Stomach (tissue), 9 donors: ENCODE results near the gene EXOC2. TPM values are rescaled to one million over a fixed set of nuclear protein-coding genes. Genes with fewer than 3 reads are reported as not detected.

Experiments used
- DNase-seq, 2 donors: peaks; one replicate each; pipeline versions ENCODE4 v3.0.0 to v3.0.0-alpha.2; 2013 to 2019
- H3K27ac ChIP-seq, 5 donors: fragments of 200-600 bp in 4 of 5; sonication (generic) in 4 of 5; one replicate each; pipeline ENCODE4 v1.5.1; 2013 to 2019; ENCODE audit warnings: mild to moderate bottlenecking in 1 of 5, moderate library complexity in 1 of 5
- H3K27me3 ChIP-seq, 3 donors: fragments of 200-600 bp; sonication (generic); one replicate each; pipeline ENCODE4 v1.5.1; 2017 to 2019; ENCODE audit warnings: mixed run types in 1 of 3
- H3K36me3 ChIP-seq, 4 donors: fragments of 200-600 bp; sonication (generic); 1 replicate in 3 of 4; 2 replicates in 1 of 4; pipeline ENCODE4 v1.5.1; 2016 to 2019
- H3K4me1 ChIP-seq, 4 donors: fragments of 200-600 bp; sonication (generic); one replicate each; pipeline ENCODE4 v1.5.1; 2016 to 2019
- H3K4me3 ChIP-seq, 4 donors: fragments of 200-600 bp; sonication (generic) in 3 of 4; one replicate each; pipeline ENCODE4 v1.5.1; 2016 to 2019; ENCODE audit warnings: mild to moderate bottlenecking in 1 of 4
- H3K9me3 ChIP-seq, 4 donors: fragments of 200-600 bp; sonication (generic); one replicate each; pipeline ENCODE4 v1.5.1; 2016 to 2019
- CTCF ChIP-seq, 7 experiments: fragments of 450-650 bp in 4 of 7; fragments of 200-600 bp in 3 of 7; sonication (generic) in 3 of 7; IDR thresholded peaks; one replicate each; pipeline ENCODE4 v1.5.1; 2016 to 2019; ENCODE audit warnings: antibody characterized with exemption in 7 of 7, control low read depth in 2 of 7, mild to moderate bottlenecking in 1 of 7
- EP300 ChIP-seq: sonication (generic); formaldehyde crosslinking; IDR thresholded peaks from one replicate; pipeline ENCODE4 v1.6.1; 2017; ENCODE audit warnings: antibody characterized with exemption
- POLR2A ChIP-seq, 4 donors: fragments of 450-650 bp; IDR thresholded peaks; one replicate each; pipeline ENCODE4 v1.6.1; 2016; ENCODE audit warnings: antibody characterized with exemption in 4 of 4, control low read depth in 2 of 4, mild to moderate bottlenecking in 1 of 4, moderate library complexity in 1 of 4
- POLR2AphosphoS5 ChIP-seq, 3 donors: sonication (generic); formaldehyde crosslinking; IDR thresholded peaks; one replicate each; pipeline ENCODE4 v1.6.1; 2016; ENCODE audit warnings: antibody characterized with exemption in 3 of 3
- WGBS, 5 donors: extraction: QIAGEN DNeasy Blood & Tissue Kit in 3 of 5; methylation state at CpG; one replicate each; pipeline versions ENCODE4 v1.1.5 to v1.1.7; 2013 to 2018; 5-methylcytosine and 5-hydroxymethylcytosine counted together
- intact Hi-C: fragments of 100-400 bp; cut with DNase I; formaldehyde crosslinking; loops from one replicate; pipeline ENCODE4 v1.15.1; 2023; ENCODE audit warnings: low total_unique reads
- polyA plus RNA-seq, 3 donors: library from polyadenylated mRNA; stranded (reverse); fragments of 200-250 nt; gene quantifications; one replicate each; pipeline ENCODE4 v1.2.3, GENCODE V29; 2013
- total RNA-seq, 5 donors: library from RNA; depleted of rRNA; stranded (reverse); fragments of >200 nt; gene quantifications; one replicate each; pipeline versions ENCODE4 v1.1.0 to v1.2.3, GENCODE V29; 2014 to 2016
- donor health status: healthy with polysubstance abuse.
- donor health status: Bipolar disorder and iron deficiency.
- donor health status: healthy.

EXOC2 gene
- total and polyA plus RNA-seq, 8 donors, result 5.3 to 39.7 (median 13.8) TPM

DNA sequence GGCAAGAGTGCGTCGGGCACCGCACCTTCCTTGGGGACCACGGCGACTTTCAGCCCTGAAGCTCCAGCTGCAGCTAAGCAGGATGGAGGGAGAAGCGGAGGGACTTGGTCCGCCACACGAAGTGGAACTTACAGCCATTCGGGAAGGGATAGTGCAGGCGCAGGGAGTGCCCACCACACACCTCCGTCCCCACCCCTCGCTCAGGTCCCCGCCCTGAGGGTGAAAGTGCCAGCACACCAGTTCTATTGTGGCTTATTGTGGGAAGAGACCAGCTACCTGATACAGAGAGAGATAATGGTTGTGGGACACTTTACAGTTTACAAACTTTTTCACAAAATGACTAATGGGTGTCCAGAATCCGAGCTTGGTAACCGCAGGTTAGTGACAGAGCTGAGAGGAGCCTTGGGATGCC lies 225.3 kb downstream of the EXOC2 start:
- DNase-seq, result no peak
- H3K36me3 ChIP-seq, result no peaks in the 10 kb centered on the region
- H3K4me3 ChIP-seq, result no peak overlapping the region
- 79 to 86% (median 82%) methylated on average over 15 of the region's 15 CpGs for WGBS, 5 donors
- H3K4me1 ChIP-seq, result no peaks in the 10 kb centered on the region
- intact Hi-C loops, result no loop called here
- H3K27ac ChIP-seq, result no peak overlapping the region
- peaks cover 0 to 41% (median 8%) of the 10 kb centered on the region in 3 donors for H3K27me3 ChIP-seq
- TF ChIP-seq CTCF (IDR thresholded peaks at IDR 0.05) (no peak), EP300 (no peak), POLR2A (IDR thresholded peaks at IDR 0.05) (no peak), POLR2AphosphoS5 (IDR thresholded peaks at IDR 0.05) (no peak)
- H3K9me3 ChIP-seq, result no peaks in the 10 kb centered on the region

- Histone ChIP-seq H3K4me3 (no peak overlapping the region), H3K27ac (no peak overlapping the region), H3K4me1 (no peaks in the 10 kb centered on the region), H3K9me3 (no peaks in the 10 kb centered on the region), H3K27me3 (peaks cover 0 to 41% (median 8%) of the 10 kb centered on the region in 3 donors), H3K36me3 (no peaks in the 10 kb centered on the region)
- WGBS, 5 donors, result 77 to 90% (median 86%) methylated on average over 9 to 11 of the region's 11 CpGs
- DNase-seq, result no peak
- no peak for TF ChIP-seq POLR2AphosphoS5 (IDR thresholded peaks at IDR 0.05)
- TF ChIP-seq EP300, result no peak
- no peak for TF ChIP-seq POLR2A (IDR thresholded peaks at IDR 0.05)
- no peak for TF ChIP-seq CTCF (IDR thresholded peaks at IDR 0.05)
- intact Hi-C loops, result no loop called here
Measured at GRCh38 chr6:467111-467510, 225.8 kb downstream of the EXOC2 start.

GRCh38 chr6:466564-466963 lies 226.4 kb downstream of the EXOC2 start:
- no peak for DNase-seq
- WGBS, 5 donors, result 83 to 91% (median 89%) methylated on average over 18 of the region's 18 CpGs
- intact Hi-C loops, result no loop called here
- peaks cover 0 to 41% (median 8%) of the 10 kb centered on the region in 3 donors for H3K27me3 ChIP-seq
- H3K27ac ChIP-seq, result no peak overlapping the region
- no peak for TF ChIP-seq EP300
- TF ChIP-seq POLR2AphosphoS5 (IDR thresholded peaks at IDR 0.05), result no peak
- H3K4me3 ChIP-seq, result no peak overlapping the region
- H3K4me1 ChIP-seq, result no peaks in the 10 kb centered on the region
- H3K36me3 ChIP-seq, result no peaks in the 10 kb centered on the region
- H3K9me3 ChIP-seq, result no peaks in the 10 kb centered on the region

GRCh38 chr6:465531-466348 lies 227.2 kb downstream of the EXOC2 start:
- peaks cover 0 to 38% (median 3%) of the 10 kb centered on the region in 3 donors for H3K27me3 ChIP-seq
- no peak overlapping the region for H3K27ac ChIP-seq
- intact Hi-C loops, result no loop called here
- no peaks in the 10 kb centered on the region for H3K9me3 ChIP-seq
- no peaks in the 10 kb centered on the region for H3K4me1 ChIP-seq
- WGBS, 5 donors, result 77 to 84% (median 80%) methylated on average over 15 to 20 of the region's 20 CpGs
- H3K36me3 ChIP-seq, result no peaks in the 10 kb centered on the region
- H3K4me3 ChIP-seq, result no peak overlapping the region
- no peak for TF ChIP-seq POLR2AphosphoS5 (IDR thresholded peaks at IDR 0.05)
- TF ChIP-seq CTCF (IDR thresholded peaks at IDR 0.05), result no peak
- TF ChIP-seq POLR2A (IDR thresholded peaks at IDR 0.05), result no peak
- no peak for TF ChIP-seq EP300
- DNase-seq, result no peak

- no peak overlapping the region for H3K27ac ChIP-seq
- no peaks in the 10 kb centered on the region for H3K36me3 ChIP-seq
- peaks cover 0 to 6% (median 0%) of the 10 kb centered on the region in 4 donors for H3K4me1 ChIP-seq
- no peak for DNase-seq
- H3K9me3 ChIP-seq, result no peaks in the 10 kb centered on the region
- H3K4me3 ChIP-seq, result no peak overlapping the region
- H3K27me3 ChIP-seq, result peaks cover 0 to under 1% (median 0%) of the 10 kb centered on the region in 3 donors
- no peak for TF ChIP-seq POLR2A (IDR thresholded peaks at IDR 0.05)
- no peak for TF ChIP-seq CTCF (IDR thresholded peaks at IDR 0.05)
- no peak for TF ChIP-seq POLR2AphosphoS5 (IDR thresholded peaks at IDR 0.05)
- no peak for TF ChIP-seq EP300
- intact Hi-C loops, result no loop called here
- WGBS, 5 donors, result 79 to 84% (median 79%) methylated on average over 4 of the region's 4 CpGs
Measured at GRCh38 chr6:456887-457286, 236.1 kb downstream of the EXOC2 start.
